CD4-positive, alpha-beta T cell treated with Interferon alpha-2 for 1 hour (primary cell): Measurements from ENCODE around the gene TARBP2.
A peak's percentile ranks its signal among the peaks of the same experiment; 100 is the strongest.
"Not testable (repeated sequence)": the region's sequence is repeated elsewhere in the genome, so short reads cannot be mapped to it uniquely, and the experiment has no call there.

Experiments used
- DNase-seq, 2 donors: peaks; one replicate each; pipeline ENCODE4 v3.0.0-alpha.2; 2020 to 2022

The TARBP2 gene

GRCh38 chr12:53516758-53517455 lies 15.8 kb downstream of the TARBP2 start:
- no peak for DNase-seq

GRCh38 chr12:53518381-53518780 lies 17.3 kb downstream of the TARBP2 start:
- no peak for DNase-seq

GRCh38 chr12:53523131-53523530 lies 22.0 kb downstream of the TARBP2 start:
- DNase-seq, result no peak

- DNase-seq, result no peak
These were observed 23.4 kb downstream of the TARBP2 start for GRCh38 chr12:53524476-53524875.

GRCh38 chr12:53530061-53530460 lies 29.0 kb downstream of the TARBP2 start:
- no peak for DNase-seq

- no peak for DNase-seq
These were observed 29.8 kb downstream of the TARBP2 start for GRCh38 chr12:53530920-53531319.

- DNase-seq, result no peak
These were observed 30.9 kb downstream of the TARBP2 start for GRCh38 chr12:53532021-53532420.

GRCh38 chr12:53532524-53533445 lies 31.7 kb downstream of the TARBP2 start:
- no peak for DNase-seq

GRCh38 chr12:53533471-53533870 lies 32.4 kb downstream of the TARBP2 start:
- no peak for DNase-seq

GRCh38 chr12:53536962-53537361 lies 35.9 kb downstream of the TARBP2 start:
- no peak for DNase-seq

- no peak for DNase-seq
These were observed 37.2 kb downstream of the TARBP2 start for GRCh38 chr12:53538209-53538689.

- no peak for DNase-seq
These were observed 38.4 kb downstream of the TARBP2 start for GRCh38 chr12:53539526-53539925.

- peak; percentile 49 to 69 for DNase-seq
These were observed 42.5 kb downstream of the TARBP2 start for GRCh38 chr12:53543539-53543938.

GRCh38 chr12:53548354-53548753 lies 47.3 kb downstream of the TARBP2 start:
- DNase-seq, result not testable (repeated sequence)

GRCh38 chr12:53550131-53550530 lies 49.0 kb downstream of the TARBP2 start:
- DNase-seq, result not testable (repeated sequence)

GRCh38 chr12:53550595-53550994 lies 49.5 kb downstream of the TARBP2 start:
- no peak for DNase-seq

GRCh38 chr12:53551889-53552291 lies 50.8 kb downstream of the TARBP2 start:
- no peak for DNase-seq

GRCh38 chr12:53552361-53553327 lies 51.6 kb downstream of the TARBP2 start:
- DNase-seq, result no peak
